IMR-90 (cell line): ENCODE results near the gene PCID2. TPM values are rescaled to one million over a fixed set of nuclear protein-coding genes. Genes with fewer than 3 reads are reported as not detected.

Experiments used
- ATAC-seq: fragments of 200-7000 bp; cut with Tn5 transposase; 2 replicates; pipeline ENCODE4 v1.9.1; 2020; ENCODE audit warnings: low read depth, mild to moderate bottlenecking, moderate library complexity
- BruUV-seq: library from RNA; stranded (reverse); fragments of 400-500 nt; replicated peaks from 2 replicates; lab custom pipeline; 2021; lab: Mats Ljungman, UMichigan
- CTCF ChIA-PET: fragments of 300-600 bp; formaldehyde crosslinking; extraction: SDS; loops from one replicate; lab custom pipeline; 2021; ENCODE audit warnings: antibody characterized with exemption; lab: Yijun Ruan, JAX
- POLR2A ChIA-PET: fragments of 300-600 bp; sonication (Branson Sonifier 250); formaldehyde crosslinking; loops from one replicate; lab custom pipeline; 2022; ENCODE audit warnings: antibody characterized with exemption; ENCODE audit not compliant: unreplicated experiment; lab: Charles Lee
- DNase-seq: peaks from one replicate; pipeline ENCODE4 v3.0.0; 2013
- H2AFZ ChIP-seq: replicated peaks from 2 replicates; pipeline ENCODE3; 2013; ENCODE audit warnings: low read length, mild to moderate bottlenecking; ENCODE audit not compliant: poor library complexity
- H2AK5ac ChIP-seq: 2 replicates; pipeline ENCODE4 v1.6.1; 2013; ENCODE audit warnings: low read depth, low read length, inconsistent platforms
- H2AK9ac ChIP-seq: replicated peaks from 2 replicates; pipeline ENCODE3; 2013; ENCODE audit warnings: mild to moderate bottlenecking, low read depth, low read length, moderate library complexity; ENCODE audit not compliant: poor library complexity
- H2BK120ac ChIP-seq: 2 replicates; pipeline ENCODE4 v1.6.1; 2013; ENCODE audit warnings: low read depth, low read length, inconsistent platforms
- H2BK15ac ChIP-seq: 3 replicates; pipeline ENCODE4 v1.6.1; 2013; ENCODE audit warnings: low read depth, low read length, inconsistent platforms
- H2BK20ac ChIP-seq: 2 replicates; pipeline ENCODE4 v1.6.1; 2013; ENCODE audit warnings: low read depth, mild to moderate bottlenecking, inconsistent platforms, low read length, moderate library complexity
- H2BK5ac ChIP-seq: 2 replicates; pipeline ENCODE4 v1.6.1; 2013; ENCODE audit warnings: mild to moderate bottlenecking, low read depth, low read length, inconsistent platforms; ENCODE audit not compliant: poor library complexity, severe bottlenecking
- H3K14ac ChIP-seq: replicated peaks from 2 replicates; pipeline ENCODE4 v1.6.1; 2013; ENCODE audit warnings: low read depth, low read length, inconsistent platforms
- H3K18ac ChIP-seq: 2 replicates; pipeline ENCODE4 v1.6.1; 2013; ENCODE audit warnings: low read depth, low read length, control low read depth
- H3K23ac ChIP-seq: 2 replicates; pipeline ENCODE4 v1.6.1; 2013; ENCODE audit warnings: low read depth, low read length, inconsistent platforms
- H3K27ac ChIP-seq: 2 replicates; pipeline ENCODE4 v1.5.1; 2013; ENCODE audit warnings: mild to moderate bottlenecking, control low read depth, low read length; ENCODE audit not compliant: insufficient read depth
- H3K27me3 ChIP-seq: 2 replicates; pipeline ENCODE4 v1.6.1; 2013; ENCODE audit warnings: low read length; ENCODE audit not compliant: control insufficient read depth, insufficient read depth
- H3K36me3 ChIP-seq: 2 replicates; pipeline ENCODE4 v1.6.1; 2013; ENCODE audit warnings: low read length, mixed read lengths; ENCODE audit not compliant: control insufficient read depth, insufficient read depth
- H3K4ac ChIP-seq: 2 replicates; pipeline ENCODE4 v1.6.1; 2013; ENCODE audit warnings: low read depth, low read length, inconsistent platforms
- H3K4me1 ChIP-seq: 2 replicates; pipeline ENCODE4 v1.6.1; 2013; ENCODE audit warnings: low read length, mixed read lengths; ENCODE audit not compliant: control insufficient read depth, insufficient read depth
- H3K4me2 ChIP-seq: 2 replicates; pipeline ENCODE4 v1.6.1; 2013; ENCODE audit warnings: low read depth, mild to moderate bottlenecking, control low read depth, low read length, moderate library complexity
- H3K4me3 ChIP-seq: 2 replicates; pipeline ENCODE4 v1.5.1; 2013; ENCODE audit warnings: low read depth, mild to moderate bottlenecking, control low read depth, low read length, moderate library complexity; ENCODE audit not compliant: insufficient read depth
- H3K56ac ChIP-seq: 2 replicates; pipeline ENCODE4 v1.6.1; 2013; ENCODE audit warnings: low read length, inconsistent platforms; ENCODE audit not compliant: insufficient read depth; ENCODE audit errors: extremely low read depth
- H3K79me1 ChIP-seq, 2 experiments: 2 replicates each; pipeline ENCODE4 v1.6.1; 2013; ENCODE audit warnings: low read length in 2 of 2, inconsistent platforms in 1 of 2, low read depth in 1 of 2
- H3K9ac ChIP-seq: 2 replicates; pipeline ENCODE4 v1.6.1; 2013; ENCODE audit warnings: low read depth, low read length, control low read depth
- H3K9me1 ChIP-seq: 2 replicates; pipeline ENCODE4 v1.6.1; 2013; ENCODE audit warnings: low read length, inconsistent platforms; ENCODE audit not compliant: insufficient read depth
- H3K9me3 ChIP-seq: 2 replicates; pipeline ENCODE4 v1.6.1; 2013; ENCODE audit warnings: low read length; ENCODE audit not compliant: control insufficient read depth, insufficient read depth
- H4K20me1 ChIP-seq: 2 replicates; pipeline ENCODE4 v1.6.1; 2013; ENCODE audit warnings: low read length, inconsistent platforms; ENCODE audit not compliant: insufficient read depth
- H4K5ac ChIP-seq: 2 replicates; pipeline ENCODE4 v1.6.1; 2013; ENCODE audit warnings: mild to moderate bottlenecking, low read depth, low read length, control low read depth
- H4K8ac ChIP-seq, 2 experiments: 2 replicates each; pipeline ENCODE4 v1.6.1; 2013; ENCODE audit warnings: low read depth in 2 of 2, low read length in 2 of 2, control low read depth in 1 of 2, inconsistent platforms in 1 of 2
- H4K91ac ChIP-seq: 2 replicates; pipeline ENCODE4 v1.6.1; 2013; ENCODE audit warnings: low read depth, low read length, inconsistent platforms; ENCODE audit not compliant: insufficient read depth
- CHD1 ChIP-seq: IDR thresholded peaks from 2 replicates; pipeline ENCODE4 v1.6.1; 2012; ENCODE audit warnings: low read depth, low read length, improper control_type of control experiment
- FOS ChIP-seq: fragments of 150-350 bp; IDR thresholded peaks from 2 replicates; pipeline ENCODE4 v1.6.1; 2016; ENCODE audit warnings: low read depth, low read length
- MAFK ChIP-seq: IDR thresholded peaks from 2 replicates; pipeline ENCODE4 v1.6.1; 2012; ENCODE audit warnings: low read depth, low read length, improper control_type of control experiment
- MAZ ChIP-seq: IDR thresholded peaks from 2 replicates; pipeline ENCODE4 v1.6.1; 2012; ENCODE audit warnings: low read depth, mild to moderate bottlenecking, low read length, improper control_type of control experiment, moderate library complexity, borderline replicate concordance
- MXI1 ChIP-seq: IDR thresholded peaks from 2 replicates; pipeline ENCODE4 v1.6.1; 2012; ENCODE audit warnings: low read depth, mild to moderate bottlenecking, low read length, moderate library complexity, borderline replicate concordance
- POLR2A ChIP-seq: IDR thresholded peaks from 2 replicates; pipeline ENCODE4 v1.6.1; 2012; ENCODE audit warnings: mild to moderate bottlenecking, low read depth, low read length
- SMC3 ChIP-seq: fragments of 150-350 bp; IDR thresholded peaks from 2 replicates; pipeline ENCODE4 v1.6.1; 2016; ENCODE audit warnings: low read depth, mild to moderate bottlenecking, antibody characterized with exemption, low read length, moderate library complexity
- USF2 ChIP-seq: fragments of 150-350 bp; IDR thresholded peaks from 2 replicates; pipeline ENCODE4 v1.6.1; 2017; ENCODE audit warnings: mild to moderate bottlenecking, antibody characterized with exemption, low read length, low read depth
- WGBS, 2 experiments: methylation state at CpG; one replicate each; pipeline versions ENCODE4 v1.1.5 to v1.1.7; 2013; ENCODE audit warnings: missing lambda C conversion rate in 2 of 2; ENCODE audit not compliant: insufficient read length in 1 of 2; ENCODE audit errors: extremely low coverage in 2 of 2; 5-methylcytosine and 5-hydroxymethylcytosine counted together
- dilution Hi-C: fragments of 300-500 bp; cut with HindIII; formaldehyde crosslinking; loops from one replicate; pipeline ENCODE4 v1.14.3; 2018; ENCODE audit warnings: low sequenced_read_pairs; ENCODE audit not compliant: unreplicated experiment
- in situ Hi-C: fragments of 300-500 bp; cut with MboI; formaldehyde crosslinking; loops from 3 replicates; pipeline ENCODE4 v1.14.3; 2019; ENCODE audit warnings: low sequenced_read_pairs, inconsistent platforms, mixed read lengths
- intact Hi-C: fragments of 100-400 bp; cut with micrococcal nuclease; formaldehyde crosslinking; loops from 2 replicates; pipeline ENCODE4 v1.10.0; 2022
- polyA plus RNA-seq, 3 experiments: library from polyadenylated mRNA; depleted of rRNA; stranded (reverse); fragments of >200 nt; gene quantifications; 2 replicates each; pipeline ENCODE4 v1.2.3, GENCODE V29; 2012; ENCODE audit warnings: low replicate concordance in 1 of 3
- total RNA-seq: library from RNA; depleted of rRNA; stranded (reverse); fragments of >200 nt; gene quantifications from 2 replicates; pipeline ENCODE4 v1.2.3, GENCODE V29; 2012
- TF ChIP-seq, protein P1 (sequence below): fragments of 150-350 bp; IDR thresholded peaks from 2 replicates; pipeline ENCODE4 v1.6.1; 2016; ENCODE audit warnings: low read depth, mild to moderate bottlenecking, low read length, moderate library complexity, borderline replicate concordance

PCID2 gene
- total and polyA plus RNA-seq, 2 of the 4 experiments (the other 2 are of a cell fraction): 83.5 to 90.9 TPM

- DNase-seq (peak; percentile 29), ATAC-seq (peak; percentile 13; the same call in 1 of the 2 replicates)
- TF ChIP-seq MAZ (no peak), MXI1 (no peak), CHD1 (no peak), USF2 (no peak), SMC3 (no peak), POLR2A (no peak), FOS (no peak), MAFK (no peak)
- TF ChIP-seq, protein P1, sequence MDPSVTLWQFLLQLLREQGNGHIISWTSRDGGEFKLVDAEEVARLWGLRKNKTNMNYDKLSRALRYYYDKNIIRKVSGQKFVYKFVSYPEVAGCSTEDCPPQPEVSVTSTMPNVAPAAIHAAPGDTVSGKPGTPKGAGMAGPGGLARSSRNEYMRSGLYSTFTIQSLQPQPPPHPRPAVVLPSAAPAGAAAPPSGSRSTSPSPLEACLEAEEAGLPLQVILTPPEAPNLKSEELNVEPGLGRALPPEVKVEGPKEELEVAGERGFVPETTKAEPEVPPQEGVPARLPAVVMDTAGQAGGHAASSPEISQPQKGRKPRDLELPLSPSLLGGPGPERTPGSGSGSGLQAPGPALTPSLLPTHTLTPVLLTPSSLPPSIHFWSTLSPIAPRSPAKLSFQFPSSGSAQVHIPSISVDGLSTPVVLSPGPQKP: no peak
- Histone ChIP-seq H3K23ac (no peak overlapping the region; the same call in 1 of the 2 replicates), H3K56ac (peak overlapping the region; percentile 12; the same call in 1 of the 2 replicates), H2BK20ac (no peak overlapping the region), H2BK5ac (peak overlapping the region; percentile 81), H3K4me2 (no peak overlapping the region), H3K9me3 (peaks cover 7% of the 10 kb centered on the region; the same call in 1 of the 2 replicates), H3K9ac (peak overlapping the region; percentile 13; the same call in 1 of the 2 replicates), H3K27ac (peak overlapping the region; percentile 61), H2AK5ac (0 out of 2 replicates have a peak overlapping the region, but pooled peaks have one; percentile 62), H2AFZ (no peak overlapping the region), H3K4me1 (peaks cover 30% of the 10 kb centered on the region), H3K27me3 (no peaks in the 10 kb centered on the region), H3K9me1 (peaks cover 21% of the 10 kb centered on the region), H3K14ac (peak overlapping the region; percentile 35; the same call in 1 of the 2 replicates), H2BK120ac (peak overlapping the region; percentile 72), H4K8ac (peak overlapping the region; percentile 30 to 63; a peak in 3 of 4 replicates), H3K36me3 (peaks cover 42% of the 10 kb centered on the region), H4K20me1 (no peaks in the 10 kb centered on the region), H4K91ac (peak overlapping the region; percentile 82; the same call in 1 of the 2 replicates), H4K5ac (no peak overlapping the region; the same call in 1 of the 2 replicates), H3K79me1 (peaks cover 45 to 58% of the 10 kb centered on the region in 2 experiments), H3K4me3 (no peak overlapping the region), H2AK9ac (peak overlapping the region; percentile 83), H3K18ac (peak overlapping the region; percentile 28; the same call in 1 of the 2 replicates), H3K4ac (peak overlapping the region; percentile 73), H2BK15ac (peak overlapping the region; percentile 48; the same call in 1 of the 3 replicates)
- intact Hi-C loops (no loop called here), dilution Hi-C loops (no loop called here), in situ Hi-C loops (no loop called here)
- no TSS peak for BruUV-seq
- POLR2A ChIA-PET: interaction anchor here (1.0 kb wide), 1 partner anchor 9 kb away, joined by 3 read pairs; no protein-coding TSS in a partner anchor
- 59% methylated on average over 3 of the region's 4 CpGs; no CpG with 5 or more reads in 1 of the 2 experiments for WGBS, 2 experiments
- CTCF ChIA-PET: interaction anchor here (1.1 kb wide), 1 partner anchor 163 kb away, joined by 3 read pairs; no protein-coding TSS in a partner anchor
Measured at GRCh38 chr13:113192279-113192678, 16.2 kb downstream of the PCID2 start.
